Smooth muscle cell (in vitro differentiated cells): ENCODE measurements around the gene OR13C2. TPM values are rescaled to one million over a fixed set of nuclear protein-coding genes. Genes with fewer than 3 reads are reported as not detected.

ENCODE experiments used
- DNase-seq: peaks from one replicate; lab custom pipeline; 2025; ENCODE audit not compliant: unreplicated experiment; lab: John Stamatoyannopoulos, UW
- H2AFZ ChIP-seq: fragments of 200-600 bp; sonication (generic); 2 replicates; pipeline ENCODE4 v1.6.0; 2016; ENCODE audit warnings: antibody characterized with exemption, low read depth, mild to moderate bottlenecking
- H3F3A ChIP-seq: fragments of 200-600 bp; sonication (generic); 2 replicates; pipeline ENCODE4 v1.6.0; 2017; ENCODE audit warnings: antibody characterized with exemption, low read depth
- H3K27ac ChIP-seq: fragments of 200-600 bp; sonication (generic); 2 replicates; pipeline ENCODE4 v1.5.1; 2016; ENCODE audit warnings: low read depth, mild to moderate bottlenecking
- H3K27me3 ChIP-seq: fragments of 200-600 bp; sonication (generic); 2 replicates; pipeline ENCODE4 v1.6.1; 2016; ENCODE audit warnings: low read depth, mild to moderate bottlenecking
- H3K36me3 ChIP-seq: fragments of 200-600 bp; sonication (generic); 2 replicates; pipeline ENCODE4 v1.5.1; 2016; ENCODE audit warnings: low read depth
- H3K4me1 ChIP-seq: fragments of 200-600 bp; sonication (generic); 2 replicates; pipeline ENCODE4 v1.5.1; 2016; ENCODE audit warnings: low read depth
- H3K4me2 ChIP-seq: fragments of 200-600 bp; sonication (generic); 2 replicates; pipeline ENCODE4 v1.6.0; 2016; ENCODE audit warnings: mild to moderate bottlenecking
- H3K4me3 ChIP-seq: fragments of 200-600 bp; sonication (generic); 2 replicates; pipeline ENCODE4 v1.5.1; 2016; ENCODE audit warnings: mild to moderate bottlenecking
- H3K79me2 ChIP-seq: fragments of 200-600 bp; sonication (generic); 2 replicates; pipeline ENCODE4 v1.6.0; 2016; ENCODE audit warnings: low read depth, mild to moderate bottlenecking
- H3K9ac ChIP-seq: fragments of 200-600 bp; sonication (generic); 2 replicates; pipeline ENCODE4 v1.6.0; 2016; ENCODE audit warnings: low read depth
- H3K9me3 ChIP-seq: fragments of 200-600 bp; sonication (generic); replicated peaks from 2 replicates; pipeline ENCODE4 v1.5.1; 2016; ENCODE audit warnings: low read depth
- H4K20me1 ChIP-seq: fragments of 200-600 bp; sonication (generic); 2 replicates; pipeline ENCODE4 v1.6.0; 2016; ENCODE audit warnings: low read depth
- WGBS: methylation state at CpG from one replicate; pipeline ENCODE4 v1.1.7; 2016; ENCODE audit warnings: low lambda C conversion rate; 5-methylcytosine and 5-hydroxymethylcytosine counted together
- polyA plus RNA-seq: library from polyadenylated mRNA; unstranded; fragments of >200 nt; fragmentation: Nextera tagmentation; extraction: Ambion mirVana; gene quantifications from 2 replicates; pipeline ENCODE4 v1.2.1, GENCODE V29; 2016
- total RNA-seq: library from RNA; depleted of rRNA; stranded (reverse); fragments of >200 nt; gene quantifications from 2 replicates; pipeline ENCODE4 v1.2.3, GENCODE V29; 2014
- TF ChIP-seq, protein P1 (sequence below): fragments of 200-600 bp; sonication (generic); IDR thresholded peaks from 2 replicates; pipeline ENCODE4 v1.5.1; 2017; ENCODE audit warnings: borderline replicate concordance, mild to moderate bottlenecking, antibody characterized with exemption; ENCODE audit not compliant: insufficient read depth, poor library complexity, severe bottlenecking

OR13C2 gene
- total and polyA plus RNA-seq, 2 experiments from 2014 or later, result not detected

- DNase-seq, result no peak
- no peak overlapping the region for H3K4me2 ChIP-seq
Measured at GRCh38 chr9:104586496-104587180, 18.8 kb downstream of the OR13C2 start.

GRCh38 chr9:104580562-104580961 is 24.9 kb downstream of the OR13C2 start:
- H3K36me3 ChIP-seq, result no peaks in the 10 kb centered on the region
- H3K4me3 ChIP-seq, result no peak overlapping the region
- no peaks in the 10 kb centered on the region for H3K27me3 ChIP-seq
- TF ChIP-seq, protein P1, sequence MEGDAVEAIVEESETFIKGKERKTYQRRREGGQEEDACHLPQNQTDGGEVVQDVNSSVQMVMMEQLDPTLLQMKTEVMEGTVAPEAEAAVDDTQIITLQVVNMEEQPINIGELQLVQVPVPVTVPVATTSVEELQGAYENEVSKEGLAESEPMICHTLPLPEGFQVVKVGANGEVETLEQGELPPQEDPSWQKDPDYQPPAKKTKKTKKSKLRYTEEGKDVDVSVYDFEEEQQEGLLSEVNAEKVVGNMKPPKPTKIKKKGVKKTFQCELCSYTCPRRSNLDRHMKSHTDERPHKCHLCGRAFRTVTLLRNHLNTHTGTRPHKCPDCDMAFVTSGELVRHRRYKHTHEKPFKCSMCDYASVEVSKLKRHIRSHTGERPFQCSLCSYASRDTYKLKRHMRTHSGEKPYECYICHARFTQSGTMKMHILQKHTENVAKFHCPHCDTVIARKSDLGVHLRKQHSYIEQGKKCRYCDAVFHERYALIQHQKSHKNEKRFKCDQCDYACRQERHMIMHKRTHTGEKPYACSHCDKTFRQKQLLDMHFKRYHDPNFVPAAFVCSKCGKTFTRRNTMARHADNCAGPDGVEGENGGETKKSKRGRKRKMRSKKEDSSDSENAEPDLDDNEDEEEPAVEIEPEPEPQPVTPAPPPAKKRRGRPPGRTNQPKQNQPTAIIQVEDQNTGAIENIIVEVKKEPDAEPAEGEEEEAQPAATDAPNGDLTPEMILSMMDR, result no peak
- H2AFZ ChIP-seq, result no peak overlapping the region
- no peak overlapping the region for H3K4me2 ChIP-seq
- DNase-seq, result no peak
- H3F3A ChIP-seq, result no peaks in the 10 kb centered on the region
- H3K79me2 ChIP-seq, result no peaks in the 10 kb centered on the region
- H3K4me1 ChIP-seq, result no peaks in the 10 kb centered on the region
- H3K9ac ChIP-seq, result no peak overlapping the region
- H3K27ac ChIP-seq, result no peak overlapping the region
- H4K20me1 ChIP-seq, result no peaks in the 10 kb centered on the region
- H3K9me3 ChIP-seq, result no peaks in the 10 kb centered on the region
- WGBS, result 94% methylated on average over 1 of the region's 1 CpG

More at GRCh38 chr9:104586496-104587180, 18.8 kb downstream of the OR13C2 start:
- TF ChIP-seq, protein P1, result no peak
- H3K27me3 ChIP-seq, result no peaks in the 10 kb centered on the region
- no peaks in the 10 kb centered on the region for H3K4me1 ChIP-seq
- no peaks in the 10 kb centered on the region for H3K9me3 ChIP-seq
- H2AFZ ChIP-seq, result peak overlapping the region; percentile 47
- H3K27ac ChIP-seq, result peak overlapping the region; percentile 2
- no peaks in the 10 kb centered on the region for H3F3A ChIP-seq
- no peaks in the 10 kb centered on the region for H3K36me3 ChIP-seq
- no peaks in the 10 kb centered on the region for H3K79me2 ChIP-seq
- no peaks in the 10 kb centered on the region for H4K20me1 ChIP-seq
- H3K4me3 ChIP-seq, result no peak overlapping the region
- 93% methylated on average over 1 of the region's 1 CpG for WGBS
- H3K9ac ChIP-seq, result no peak overlapping the region

GRCh38 chr9:104577263-104577662 is 28.2 kb downstream of the OR13C2 start:
- no peaks in the 10 kb centered on the region for H3K9me3 ChIP-seq
- WGBS, result 84% methylated on average over 5 of the region's 5 CpGs
- no peaks in the 10 kb centered on the region for H4K20me1 ChIP-seq
- no peaks in the 10 kb centered on the region for H3K79me2 ChIP-seq
- no peaks in the 10 kb centered on the region for H3K27me3 ChIP-seq
- no peak overlapping the region for H3K27ac ChIP-seq
- H2AFZ ChIP-seq, result no peak overlapping the region
- no peaks in the 10 kb centered on the region for H3K36me3 ChIP-seq
- H3K4me1 ChIP-seq, result no peaks in the 10 kb centered on the region
- no peak for DNase-seq
- no peaks in the 10 kb centered on the region for H3F3A ChIP-seq
- H3K4me2 ChIP-seq, result no peak overlapping the region
- H3K4me3 ChIP-seq, result no peak overlapping the region
- TF ChIP-seq, protein P1, result no peak
- H3K9ac ChIP-seq, result no peak overlapping the region

DNA sequence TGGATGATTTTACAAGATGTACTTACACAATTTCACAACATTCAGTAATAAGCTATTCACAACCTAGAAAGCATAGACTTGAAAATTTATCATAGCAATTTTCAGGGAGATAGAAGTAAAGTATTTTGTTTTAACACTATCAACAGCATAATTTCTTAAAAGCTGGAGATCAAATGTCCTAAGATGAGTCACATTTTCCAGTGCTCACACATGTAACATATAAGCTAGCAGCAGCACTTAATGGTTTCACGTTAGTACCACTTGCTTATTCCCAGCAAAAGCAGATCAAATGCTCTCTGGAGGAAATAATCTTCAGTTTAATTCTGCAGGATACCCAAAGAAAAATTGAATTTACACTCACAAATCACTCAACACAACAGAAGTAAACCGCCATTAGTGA is 30.0 kb downstream of the OR13C2 start:
- H4K20me1 ChIP-seq, result no peaks in the 10 kb centered on the region
- WGBS, result 77% methylated on average over 2 of the region's 2 CpGs
- no peaks in the 10 kb centered on the region for H3F3A ChIP-seq
- no peak overlapping the region for H3K4me3 ChIP-seq
- no peaks in the 10 kb centered on the region for H3K27me3 ChIP-seq
- TF ChIP-seq, protein P1, result no peak
- no peaks in the 10 kb centered on the region for H3K79me2 ChIP-seq
- no peak overlapping the region for H3K4me2 ChIP-seq
- no peak overlapping the region for H2AFZ ChIP-seq
- no peaks in the 10 kb centered on the region for H3K4me1 ChIP-seq
- H3K36me3 ChIP-seq, result no peaks in the 10 kb centered on the region
- no peak overlapping the region for H3K27ac ChIP-seq
- no peak for DNase-seq
- H3K9me3 ChIP-seq, result no peaks in the 10 kb centered on the region
- H3K9ac ChIP-seq, result no peak overlapping the region
